Endothelial cell of coronary artery (primary cell): ENCODE data around the gene CAVIN2. TPM values are rescaled to one million over a fixed set of nuclear protein-coding genes. Genes with fewer than 3 reads are reported as not detected.

Experiments used
- total RNA-seq: library from RNA; depleted of rRNA; stranded (reverse); fragments of >200 nt; gene quantifications from 2 replicates; pipeline ENCODE4 v1.2.3, GENCODE V29; 2014

The CAVIN2 gene
- 93.7 and 128 TPM in 2 replicates for total RNA-seq

GRCh38 chr2:191846515-191847476 is at the start of gene CAVIN2:
Gene CAVIN2, minus strand, starts transcription at chr2:191847088. Its CDS starts 163 bp downstream, at chr2:191846925.

Other genes starting within 250 kb of the CAVIN2 start
- 44.1 and 46.1 TPM in 2 replicates for gene NABP1, start 169.0 kb downstream of the CAVIN2 start, total RNA-seq